GM23338 (cell line): ENCODE results near the gene MMP27. TPM values are rescaled to one million over a fixed set of nuclear protein-coding genes. Genes with fewer than 3 reads are reported as not detected.

Experiments used
- ATAC-seq: fragments of 200-7000 bp; cut with Tn5 transposase; 3 replicates; pipeline ENCODE4 v1.9.1; 2020
- DNase-seq: peaks from one replicate; pipeline ENCODE4 v3.0.0-alpha.2; 2015; ENCODE audit warnings: low spot score
- H2AFZ ChIP-seq: fragments of 200-600 bp; sonication (generic); 2 replicates; pipeline ENCODE4 v1.8.0; 2016; ENCODE audit warnings: antibody characterized with exemption, mild to moderate bottlenecking, moderate library complexity
- H3F3A ChIP-seq: fragments of 200-600 bp; sonication (generic); replicated peaks from 2 replicates; pipeline ENCODE4 v1.8.0; 2017; ENCODE audit warnings: antibody characterized with exemption, mixed run types, low read depth
- H3K27ac ChIP-seq: fragments of 200-600 bp; sonication (generic); 2 replicates; pipeline ENCODE4 v1.6.1; 2016; ENCODE audit warnings: low read depth
- H3K27me3 ChIP-seq: fragments of 200-600 bp; sonication (generic); 2 replicates; pipeline ENCODE4 v1.8.0; 2016; ENCODE audit warnings: mild to moderate bottlenecking, mixed run types, moderate library complexity; ENCODE audit not compliant: insufficient read depth
- H3K36me3 ChIP-seq: fragments of 200-600 bp; sonication (generic); 2 replicates; pipeline ENCODE4 v1.8.0; 2016; ENCODE audit warnings: mild to moderate bottlenecking; ENCODE audit not compliant: insufficient read depth
- H3K4me1 ChIP-seq: fragments of 200-600 bp; sonication (generic); 2 replicates; pipeline ENCODE4 v1.8.0; 2016; ENCODE audit warnings: mild to moderate bottlenecking, moderate library complexity; ENCODE audit not compliant: insufficient read depth
- H3K4me2 ChIP-seq: fragments of 200-600 bp; sonication (generic); 2 replicates; pipeline ENCODE4 v1.7.1; 2017; ENCODE audit warnings: mixed run types
- H3K4me3 ChIP-seq: fragments of 200-600 bp; sonication (generic); 2 replicates; pipeline ENCODE4 v1.6.1; 2016; ENCODE audit warnings: mixed run types
- H3K79me2 ChIP-seq: fragments of 200-600 bp; sonication (generic); replicated peaks from 2 replicates; pipeline ENCODE4 v1.8.0; 2017; ENCODE audit warnings: mild to moderate bottlenecking; ENCODE audit not compliant: insufficient read depth
- H3K9me2 ChIP-seq: fragments of 200-600 bp; sonication (generic); 2 replicates; pipeline ENCODE4 v1.8.0; 2017; ENCODE audit not compliant: insufficient read depth
- H4K20me1 ChIP-seq: fragments of 200-600 bp; sonication (generic); replicated peaks from 2 replicates; pipeline ENCODE4 v1.8.0; 2017; ENCODE audit warnings: mild to moderate bottlenecking; ENCODE audit not compliant: insufficient read depth
- H3K27ac Mint-ChIP-seq: 2 replicates; pipeline ENCODE4 v1.8.0; 2020; ENCODE audit warnings: inconsistent platforms, mild to moderate bottlenecking, moderate library complexity, mixed read lengths
- H3K27me3 Mint-ChIP-seq: 3 replicates; pipeline ENCODE4 v1.8.0; 2022; ENCODE audit warnings: low read depth, mild to moderate bottlenecking, moderate library complexity, mixed read lengths, inconsistent platforms; ENCODE audit not compliant: insufficient read depth, poor library complexity
- H3K36me3 Mint-ChIP-seq: 3 replicates; pipeline ENCODE4 v1.8.0; 2021; ENCODE audit warnings: low read depth, mild to moderate bottlenecking, inconsistent platforms, moderate library complexity, mixed read lengths
- H3K4me1 Mint-ChIP-seq: 3 replicates; pipeline ENCODE4 v1.8.0; 2020; ENCODE audit warnings: mild to moderate bottlenecking, inconsistent platforms, mixed read lengths
- H3K4me3 Mint-ChIP-seq: 3 replicates; pipeline ENCODE4 v1.8.0; 2021; ENCODE audit warnings: moderate library complexity, mild to moderate bottlenecking, inconsistent platforms, mixed read lengths
- H3K9me3 Mint-ChIP-seq: 3 replicates; pipeline ENCODE4 v1.8.0; 2020; ENCODE audit warnings: moderate library complexity, mild to moderate bottlenecking, inconsistent platforms, mixed read lengths
- CREB1 ChIP-seq: fragments of 250-450 bp; sonication (Bioruptor Pico); IDR thresholded peaks from 2 replicates; pipeline ENCODE4 v1.5.0; 2020; ENCODE audit warnings: low read depth, mild to moderate bottlenecking, moderate library complexity
- EZH2 ChIP-seq: fragments of 200-600 bp; sonication (generic); IDR thresholded peaks from one replicate; pipeline ENCODE4 v1.8.0; 2017; ENCODE audit warnings: antibody characterized with exemption, mild to moderate bottlenecking, low read depth; ENCODE audit not compliant: unreplicated experiment
- EZH2phosphoT487 ChIP-seq: fragments of 200-600 bp; sonication (generic); IDR thresholded peaks from one replicate; pipeline ENCODE4 v1.8.1; 2018; ENCODE audit warnings: antibody characterized with exemption; ENCODE audit not compliant: unreplicated experiment
- JUNB ChIP-seq: IDR thresholded peaks from one replicate; pipeline ENCODE4 v1.6.1; 2016; ENCODE audit warnings: antibody characterized with exemption; ENCODE audit not compliant: unreplicated experiment
- NANOG ChIP-seq: IDR thresholded peaks from 2 replicates; pipeline ENCODE4 v1.6.1; 2016; ENCODE audit warnings: antibody characterized with exemption, borderline replicate concordance
- POLR2AphosphoS5 ChIP-seq: IDR thresholded peaks from 2 replicates; pipeline ENCODE4 v1.6.1; 2016; ENCODE audit warnings: antibody characterized with exemption, low read depth
- STAT1 ChIP-seq: IDR thresholded peaks from one replicate; pipeline ENCODE4 v1.6.1; 2016; ENCODE audit warnings: antibody characterized with exemption; ENCODE audit not compliant: unreplicated experiment
- ZNF114 ChIP-seq: fragments of 250-450 bp; sonication (Bioruptor Pico); IDR thresholded peaks from 2 replicates; pipeline ENCODE4 v1.5.0; 2020; ENCODE audit warnings: mild to moderate bottlenecking, moderate library complexity
- ZNF331 ChIP-seq: fragments of 250-450 bp; sonication (Bioruptor Pico); IDR thresholded peaks from 2 replicates; pipeline ENCODE4 v1.5.0; 2020; ENCODE audit warnings: low read depth, mild to moderate bottlenecking, moderate library complexity
- polyA plus RNA-seq: library from polyadenylated mRNA; unstranded; fragments of >200 nt; fragmentation: Nextera tagmentation; extraction: Ambion mirVana; gene quantifications from 2 replicates; pipeline ENCODE4 v1.2.1, GENCODE V29; 2016
- total RNA-seq: library from RNA; depleted of rRNA; stranded (reverse); fragments of >200 nt; shearing (Covaris generic); gene quantifications from 2 replicates; pipeline ENCODE4 v1.2.3, GENCODE V29; 2014
- TF ChIP-seq, protein P1 (sequence below): IDR thresholded peaks from one replicate; pipeline ENCODE4 v1.6.1; 2018; ENCODE audit warnings: antibody characterized with exemption; ENCODE audit not compliant: unreplicated experiment
- TF ChIP-seq, protein P2 (sequence below), 2 experiments: fragments of 200-600 bp in 1 of 2; sonication (generic) in 1 of 2; conservative IDR thresholded peaks; 2 replicates each; pipeline versions ENCODE4 v1.5.1 to v1.6.1; 2016 to 2017; ENCODE audit warnings: antibody characterized with exemption in 2 of 2, low read depth in 2 of 2, mild to moderate bottlenecking in 2 of 2, moderate library complexity in 1 of 2
- TF ChIP-seq, protein P3 (sequence below): IDR thresholded peaks from 2 replicates; pipeline ENCODE4 v1.6.1; 2016; ENCODE audit warnings: antibody characterized with exemption

MMP27 gene
- total and polyA plus RNA-seq, 2 experiments from 2014 or later, result not detected

DNA sequence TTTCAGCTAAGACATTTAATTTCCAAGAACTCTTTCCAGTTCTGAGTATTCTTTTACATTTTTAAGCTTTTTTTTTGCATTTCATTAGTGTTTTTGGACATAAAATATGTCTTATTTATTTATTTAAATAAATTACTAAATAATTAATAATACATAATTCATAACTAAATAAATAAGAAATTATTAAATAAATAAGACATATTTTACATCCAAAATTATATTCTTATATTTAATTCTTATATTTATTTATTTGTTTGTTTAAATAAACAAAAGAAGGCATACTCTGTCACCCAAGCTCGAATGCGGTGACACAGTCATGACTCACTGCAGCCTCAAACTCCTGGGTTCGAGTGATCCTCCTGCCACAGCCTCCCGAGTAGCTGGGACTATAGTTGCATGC is 3.1 kb upstream of the MMP27 start (continued):
- TF ChIP-seq, protein P1, sequence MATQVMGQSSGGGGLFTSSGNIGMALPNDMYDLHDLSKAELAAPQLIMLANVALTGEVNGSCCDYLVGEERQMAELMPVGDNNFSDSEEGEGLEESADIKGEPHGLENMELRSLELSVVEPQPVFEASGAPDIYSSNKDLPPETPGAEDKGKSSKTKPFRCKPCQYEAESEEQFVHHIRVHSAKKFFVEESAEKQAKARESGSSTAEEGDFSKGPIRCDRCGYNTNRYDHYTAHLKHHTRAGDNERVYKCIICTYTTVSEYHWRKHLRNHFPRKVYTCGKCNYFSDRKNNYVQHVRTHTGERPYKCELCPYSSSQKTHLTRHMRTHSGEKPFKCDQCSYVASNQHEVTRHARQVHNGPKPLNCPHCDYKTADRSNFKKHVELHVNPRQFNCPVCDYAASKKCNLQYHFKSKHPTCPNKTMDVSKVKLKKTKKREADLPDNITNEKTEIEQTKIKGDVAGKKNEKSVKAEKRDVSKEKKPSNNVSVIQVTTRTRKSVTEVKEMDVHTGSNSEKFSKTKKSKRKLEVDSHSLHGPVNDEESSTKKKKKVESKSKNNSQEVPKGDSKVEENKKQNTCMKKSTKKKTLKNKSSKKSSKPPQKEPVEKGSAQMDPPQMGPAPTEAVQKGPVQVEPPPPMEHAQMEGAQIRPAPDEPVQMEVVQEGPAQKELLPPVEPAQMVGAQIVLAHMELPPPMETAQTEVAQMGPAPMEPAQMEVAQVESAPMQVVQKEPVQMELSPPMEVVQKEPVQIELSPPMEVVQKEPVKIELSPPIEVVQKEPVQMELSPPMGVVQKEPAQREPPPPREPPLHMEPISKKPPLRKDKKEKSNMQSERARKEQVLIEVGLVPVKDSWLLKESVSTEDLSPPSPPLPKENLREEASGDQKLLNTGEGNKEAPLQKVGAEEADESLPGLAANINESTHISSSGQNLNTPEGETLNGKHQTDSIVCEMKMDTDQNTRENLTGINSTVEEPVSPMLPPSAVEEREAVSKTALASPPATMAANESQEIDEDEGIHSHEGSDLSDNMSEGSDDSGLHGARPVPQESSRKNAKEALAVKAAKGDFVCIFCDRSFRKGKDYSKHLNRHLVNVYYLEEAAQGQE, result no peak
- TF ChIP-seq, protein P2, sequence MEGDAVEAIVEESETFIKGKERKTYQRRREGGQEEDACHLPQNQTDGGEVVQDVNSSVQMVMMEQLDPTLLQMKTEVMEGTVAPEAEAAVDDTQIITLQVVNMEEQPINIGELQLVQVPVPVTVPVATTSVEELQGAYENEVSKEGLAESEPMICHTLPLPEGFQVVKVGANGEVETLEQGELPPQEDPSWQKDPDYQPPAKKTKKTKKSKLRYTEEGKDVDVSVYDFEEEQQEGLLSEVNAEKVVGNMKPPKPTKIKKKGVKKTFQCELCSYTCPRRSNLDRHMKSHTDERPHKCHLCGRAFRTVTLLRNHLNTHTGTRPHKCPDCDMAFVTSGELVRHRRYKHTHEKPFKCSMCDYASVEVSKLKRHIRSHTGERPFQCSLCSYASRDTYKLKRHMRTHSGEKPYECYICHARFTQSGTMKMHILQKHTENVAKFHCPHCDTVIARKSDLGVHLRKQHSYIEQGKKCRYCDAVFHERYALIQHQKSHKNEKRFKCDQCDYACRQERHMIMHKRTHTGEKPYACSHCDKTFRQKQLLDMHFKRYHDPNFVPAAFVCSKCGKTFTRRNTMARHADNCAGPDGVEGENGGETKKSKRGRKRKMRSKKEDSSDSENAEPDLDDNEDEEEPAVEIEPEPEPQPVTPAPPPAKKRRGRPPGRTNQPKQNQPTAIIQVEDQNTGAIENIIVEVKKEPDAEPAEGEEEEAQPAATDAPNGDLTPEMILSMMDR (conservative IDR thresholded peaks at IDR 0.05; ENCODE audit: low read depth in 2 of 2), result no peak
- no peak for TF ChIP-seq ZNF114

DNA sequence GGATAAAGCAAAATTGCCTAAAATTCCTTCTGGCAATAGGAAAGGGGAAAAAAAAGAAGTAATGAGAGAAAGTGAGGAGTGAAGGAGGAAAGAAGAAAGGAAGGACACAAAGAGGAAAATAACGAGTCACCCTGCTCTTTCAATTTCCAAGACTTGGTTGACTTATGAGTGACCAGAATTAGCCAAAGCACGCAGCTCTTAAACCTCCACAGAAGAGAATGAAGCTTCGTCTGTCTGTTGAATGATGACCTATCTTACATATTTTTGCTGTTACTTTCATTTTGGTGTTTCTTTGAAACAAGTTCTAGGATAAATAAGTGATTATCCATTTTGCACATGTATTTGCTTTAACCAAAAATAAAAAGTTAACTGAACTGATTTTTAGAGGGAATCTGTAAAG is 728 bp downstream of the MMP27 start:
- Mint-ChIP-seq H3K4me3 (no peak overlapping the region), H3K4me1 (peaks cover 3% of the 10 kb centered on the region; the same call in 2 of the 3 replicates), H3K36me3 (no peaks in the 10 kb centered on the region), H3K9me3 (no peaks in the 10 kb centered on the region), H3K27me3 (peaks cover 2% of the 10 kb centered on the region), H3K27ac (no peak overlapping the region)
- no peak for ATAC-seq
- no peaks in the 10 kb centered on the region for H3F3A ChIP-seq
- H2AFZ ChIP-seq, result peak overlapping the region; percentile 19; the same call in 1 of the 2 replicates
- no peaks in the 10 kb centered on the region for H3K4me1 ChIP-seq
- H3K27me3 ChIP-seq, result no peaks in the 10 kb centered on the region
- H3K36me3 ChIP-seq, result no peaks in the 10 kb centered on the region
- no peak overlapping the region for H3K4me3 ChIP-seq
- H3K27ac ChIP-seq, result no peak overlapping the region
- no peaks in the 10 kb centered on the region for H3K79me2 ChIP-seq
- no peak overlapping the region for H3K4me2 ChIP-seq
- no peak for DNase-seq
- H4K20me1 ChIP-seq, result no peaks in the 10 kb centered on the region
- H3K9me2 ChIP-seq, result no peaks in the 10 kb centered on the region
- TF ChIP-seq CREB1 (CRISPR knock-in tag) (no peak), ZNF331 (CRISPR knock-in tag) (no peak), STAT1 (no peak), EZH2phosphoT487 (no peak), JUNB (no peak), EZH2 (no peak), POLR2AphosphoS5 (no peak), NANOG (no peak)
- TF ChIP-seq, protein P2 (conservative IDR thresholded peaks at IDR 0.05; ENCODE audit: low read depth in 2 of 2), result no peak
- TF ChIP-seq, protein P3, sequence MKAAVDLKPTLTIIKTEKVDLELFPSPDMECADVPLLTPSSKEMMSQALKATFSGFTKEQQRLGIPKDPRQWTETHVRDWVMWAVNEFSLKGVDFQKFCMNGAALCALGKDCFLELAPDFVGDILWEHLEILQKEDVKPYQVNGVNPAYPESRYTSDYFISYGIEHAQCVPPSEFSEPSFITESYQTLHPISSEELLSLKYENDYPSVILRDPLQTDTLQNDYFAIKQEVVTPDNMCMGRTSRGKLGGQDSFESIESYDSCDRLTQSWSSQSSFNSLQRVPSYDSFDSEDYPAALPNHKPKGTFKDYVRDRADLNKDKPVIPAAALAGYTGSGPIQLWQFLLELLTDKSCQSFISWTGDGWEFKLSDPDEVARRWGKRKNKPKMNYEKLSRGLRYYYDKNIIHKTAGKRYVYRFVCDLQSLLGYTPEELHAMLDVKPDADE, result no peak
- TF ChIP-seq, protein P1, result no peak
